Neural cell (in vitro differentiated cells): Measurements from ENCODE around the gene PORCN.

Experiments used
- EP300 ChIP-seq: fragments of 450-650 bp; conservative IDR thresholded peaks from 2 replicates; pipeline ENCODE4 v1.6.1; 2014; ENCODE audit warnings: antibody characterized with exemption, mild to moderate bottlenecking, moderate library complexity; ENCODE audit not compliant: poor library complexity, severe bottlenecking
- TF ChIP-seq, protein P1 (sequence below): fragments of 450-650 bp; IDR thresholded peaks from 2 replicates; pipeline ENCODE4 v1.5.1; 2014; ENCODE audit warnings: antibody characterized with exemption, mild to moderate bottlenecking, moderate library complexity; ENCODE audit not compliant: poor library complexity, severe bottlenecking

DNA sequence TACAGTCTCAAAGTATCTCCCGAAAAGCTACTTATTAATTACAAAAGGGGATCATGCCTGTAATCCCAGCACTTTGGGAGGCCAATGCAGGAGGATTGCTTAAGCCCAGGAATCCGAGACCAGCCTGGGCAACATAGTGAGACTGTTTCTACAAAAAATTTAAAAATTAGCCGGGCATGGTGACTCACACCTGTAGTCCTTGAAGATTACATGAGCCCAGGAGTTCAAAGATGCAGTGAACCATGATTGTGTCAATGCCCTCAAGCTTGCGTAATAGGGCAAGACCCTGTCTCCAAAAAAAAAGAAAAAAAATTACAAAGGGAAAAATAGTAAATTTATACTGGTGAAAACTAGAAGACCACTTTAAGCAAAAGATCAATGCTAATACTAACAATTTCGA lies 3.3 kb upstream of the PORCN start:
- TF ChIP-seq, protein P1, sequence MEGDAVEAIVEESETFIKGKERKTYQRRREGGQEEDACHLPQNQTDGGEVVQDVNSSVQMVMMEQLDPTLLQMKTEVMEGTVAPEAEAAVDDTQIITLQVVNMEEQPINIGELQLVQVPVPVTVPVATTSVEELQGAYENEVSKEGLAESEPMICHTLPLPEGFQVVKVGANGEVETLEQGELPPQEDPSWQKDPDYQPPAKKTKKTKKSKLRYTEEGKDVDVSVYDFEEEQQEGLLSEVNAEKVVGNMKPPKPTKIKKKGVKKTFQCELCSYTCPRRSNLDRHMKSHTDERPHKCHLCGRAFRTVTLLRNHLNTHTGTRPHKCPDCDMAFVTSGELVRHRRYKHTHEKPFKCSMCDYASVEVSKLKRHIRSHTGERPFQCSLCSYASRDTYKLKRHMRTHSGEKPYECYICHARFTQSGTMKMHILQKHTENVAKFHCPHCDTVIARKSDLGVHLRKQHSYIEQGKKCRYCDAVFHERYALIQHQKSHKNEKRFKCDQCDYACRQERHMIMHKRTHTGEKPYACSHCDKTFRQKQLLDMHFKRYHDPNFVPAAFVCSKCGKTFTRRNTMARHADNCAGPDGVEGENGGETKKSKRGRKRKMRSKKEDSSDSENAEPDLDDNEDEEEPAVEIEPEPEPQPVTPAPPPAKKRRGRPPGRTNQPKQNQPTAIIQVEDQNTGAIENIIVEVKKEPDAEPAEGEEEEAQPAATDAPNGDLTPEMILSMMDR: no peak
- TF ChIP-seq EP300: no peak
